Testis (tissue), 2 donors: ENCODE measurements around the gene MRPS35.

Experiments
- CTCF ChIP-seq, 3 experiments: fragments of 450-650 bp in 2 of 3; fragments of 200-600 bp in 1 of 3; sonication (generic) in 1 of 3; IDR thresholded peaks; one replicate each; pipeline ENCODE4 v1.5.1; 2016 to 2019; ENCODE audit warnings: antibody characterized with exemption in 3 of 3, mild to moderate bottlenecking in 2 of 3, moderate library complexity in 1 of 3
- POLR2A ChIP-seq: fragments of 450-650 bp; IDR thresholded peaks from one replicate; pipeline ENCODE4 v1.6.1; 2017; ENCODE audit warnings: antibody characterized with exemption, mild to moderate bottlenecking, moderate library complexity

- TF ChIP-seq CTCF (IDR thresholded peaks at IDR 0.05) (peak; percentile 84 to 87 (median 87)), POLR2A (no peak)
These were observed 6.7 kb upstream of the MRPS35 start for GRCh38 chr12:27703720-27704452.
